ENCODE data around the gene RWDD1. TPM values are rescaled to one million over a fixed set of nuclear protein-coding genes. Genes with fewer than 3 reads are reported as not detected.

RWDD1 gene
- polyA plus RNA-seq, 1 experiment, result 22.5 TPM

- Histone ChIP-seq H3K36me3 (ENCODE audit: control insufficient read depth, insufficient read depth, low read length) (no peaks in the 10 kb centered on the region), H3K27me3 (ENCODE audit: control insufficient read depth, insufficient read depth, low read length) (no peaks in the 10 kb centered on the region), H3K4me3 (ENCODE audit: low read depth, low read length) (no peak overlapping the region)
- TF ChIP-seq CTCF (IDR thresholded peaks at IDR 0.05; ENCODE audit: insufficient read depth, low read depth, low read length), result no peak
- CTCF ChIA-PET, result interaction anchor here (0.6 to 4.5 kb wide), 14 partner anchors 9 to 266 kb away, joined by 3 to 127 read pairs (median 6); partner anchors contain the start of genes CALHM4, CALHM5, RWDD1 and TRAPPC3L
- POLR2A ChIA-PET, result no interaction called here
- DNase-seq (ENCODE audit: low read depth), result no peak
Observed at GRCh38 chr6:116535109-116535508, 36.2 kb upstream of the RWDD1 start.

- Histone ChIP-seq H3K27me3 (ENCODE audit: control insufficient read depth, insufficient read depth, low read length) (no peaks in the 10 kb centered on the region), H3K36me3 (ENCODE audit: control insufficient read depth, insufficient read depth, low read length) (no peaks in the 10 kb centered on the region), H3K4me3 (ENCODE audit: low read depth, low read length) (no peak overlapping the region)
- POLR2A ChIA-PET, result no interaction called here
- CTCF ChIA-PET, result interaction anchor here (1.0 to 4.5 kb wide), 7 partner anchors 9 to 267 kb away, joined by 4 to 127 read pairs (median 19); partner anchors contain the start of genes CALHM5, RWDD1, TRAPPC3L and TSPYL1
- peak; percentile 67 for TF ChIP-seq CTCF (IDR thresholded peaks at IDR 0.05; ENCODE audit: insufficient read depth, low read depth, low read length)
- DNase-seq (ENCODE audit: low read depth), result no peak
Observed at GRCh38 chr6:116536216-116536621, 35.1 kb upstream of the RWDD1 start.

- CTCF ChIA-PET, result interaction anchor here (0.7 to 4.4 kb wide), 4 partner anchors 9 to 191 kb away, joined by 3 to 29 read pairs (median 8); no protein-coding TSS in a partner anchor
- POLR2A ChIA-PET, result no interaction called here
- Histone ChIP-seq H3K27me3 (ENCODE audit: control insufficient read depth, insufficient read depth, low read length) (no peaks in the 10 kb centered on the region), H3K4me3 (ENCODE audit: low read depth, low read length) (no peak overlapping the region), H3K36me3 (ENCODE audit: control insufficient read depth, insufficient read depth, low read length) (no peaks in the 10 kb centered on the region)
- no peak for DNase-seq (ENCODE audit: low read depth)
- TF ChIP-seq CTCF (IDR thresholded peaks at IDR 0.05; ENCODE audit: insufficient read depth, low read depth, low read length), result no peak
Observed at GRCh38 chr6:116542426-116542825, 28.9 kb upstream of the RWDD1 start.

GRCh38 chr6:116543149-116543548 lies 28.2 kb upstream of the RWDD1 start:
- DNase-seq (ENCODE audit: low read depth), result no peak
- no peak for TF ChIP-seq CTCF (IDR thresholded peaks at IDR 0.05; ENCODE audit: insufficient read depth, low read depth, low read length)
- H3K4me3 ChIP-seq (ENCODE audit: low read depth, low read length), result no peak overlapping the region
- ChIA-PET POLR2A (no interaction called here), CTCF (interaction anchor here (0.8 to 4.4 kb wide), 3 partner anchors 12 to 275 kb away, joined by 3 to 29 read pairs (median 3); no protein-coding TSS in a partner anchor)
- H3K36me3 ChIP-seq (ENCODE audit: control insufficient read depth, insufficient read depth, low read length), result no peaks in the 10 kb centered on the region
- no peaks in the 10 kb centered on the region for H3K27me3 ChIP-seq (ENCODE audit: control insufficient read depth, insufficient read depth, low read length)

- DNase-seq (ENCODE audit: low read depth), result no peak
- ChIA-PET POLR2A (no interaction called here), CTCF (interaction anchor here (1.1 to 1.7 kb wide), 3 partner anchors 9 to 16 kb away, joined by 4 to 6 read pairs (median 4); no protein-coding TSS in a partner anchor)
- no peak for TF ChIP-seq CTCF (IDR thresholded peaks at IDR 0.05; ENCODE audit: insufficient read depth, low read depth, low read length)
- no peaks in the 10 kb centered on the region for H3K36me3 ChIP-seq (ENCODE audit: control insufficient read depth, insufficient read depth, low read length)
- no peaks in the 10 kb centered on the region for H3K27me3 ChIP-seq (ENCODE audit: control insufficient read depth, insufficient read depth, low read length)
- no peak within 1 kb of the TSS for H3K4me3 ChIP-seq (ENCODE audit: low read depth, low read length)
Observed at GRCh38 chr6:116545651-116546050, 25.7 kb upstream of the RWDD1 start, which contains the start of gene TRAPPC3L. Gene TRAPPC3L, minus strand, starts transcription at chr6:116545684. Its CDS starts 170 bp downstream, at chr6:116545514.
